ENCODE measurements around the gene GINS2. TPM values are rescaled to one million over a fixed set of nuclear protein-coding genes. Genes with fewer than 3 reads are reported as not detected.

Gene GINS2
- total RNA-seq, 1 donor from 2014 or later: 1.1 TPM

GRCh38 chr16:85674418-85674755 lies 14.4 kb downstream of the GINS2 start:
- no peak for ATAC-seq
- Histone ChIP-seq H3K4me3 (no peak overlapping the region), H3K27me3 (ENCODE audit: low read depth) (no peaks in the 10 kb centered on the region), H3K36me3 (peaks cover 71% of the 10 kb centered on the region), H3K9me3 (no peaks in the 10 kb centered on the region), H3K4me1 (peaks cover 22% of the 10 kb centered on the region), H3K27ac (peak overlapping the region; percentile 56)
- no peak for TF ChIP-seq CTCF (IDR thresholded peaks at IDR 0.05)
- intact Hi-C loops (cut with DNase I): no loop called here
- no peak for DNase-seq

- H3K27ac ChIP-seq: peak overlapping the region; percentile 56
- H3K27me3 ChIP-seq (ENCODE audit: low read depth): no peaks in the 10 kb centered on the region
- peak; percentile 92 for ATAC-seq
- H3K4me1 ChIP-seq: peaks cover 22% of the 10 kb centered on the region
- no peak for TF ChIP-seq CTCF (IDR thresholded peaks at IDR 0.05)
- intact Hi-C loops (cut with DNase I): no loop called here
- no peaks in the 10 kb centered on the region for H3K9me3 ChIP-seq
- no peak overlapping the region for H3K4me3 ChIP-seq
- peak; percentile 74 for DNase-seq
- peaks cover 74% of the 10 kb centered on the region for H3K36me3 ChIP-seq
Measured at GRCh38 chr16:85673529-85674417, 15.0 kb downstream of the GINS2 start.

GRCh38 chr16:85670840-85671239 lies 17.9 kb downstream of the GINS2 start:
- no peak for ATAC-seq
- no peaks in the 10 kb centered on the region for H3K27me3 ChIP-seq (ENCODE audit: low read depth)
- intact Hi-C loops (cut with DNase I): no loop called here
- H3K4me1 ChIP-seq: peaks cover 22% of the 10 kb centered on the region
- no peak overlapping the region for H3K27ac ChIP-seq
- peaks cover 91% of the 10 kb centered on the region for H3K36me3 ChIP-seq
- no peaks in the 10 kb centered on the region for H3K9me3 ChIP-seq
- no peak for TF ChIP-seq CTCF (IDR thresholded peaks at IDR 0.05)
- H3K4me3 ChIP-seq: no peak overlapping the region
- DNase-seq: peak; percentile 15

GRCh38 chr16:85668676-85669424 lies 19.9 kb downstream of the GINS2 start:
- TF ChIP-seq CTCF (IDR thresholded peaks at IDR 0.05): no peak
- Histone ChIP-seq H3K4me3 (no peak overlapping the region), H3K4me1 (peaks cover 6% of the 10 kb centered on the region), H3K27ac (no peak overlapping the region), H3K36me3 (peaks cover 95% of the 10 kb centered on the region), H3K9me3 (no peaks in the 10 kb centered on the region), H3K27me3 (ENCODE audit: low read depth) (no peaks in the 10 kb centered on the region)
- ATAC-seq: no peak
- DNase-seq: peak; percentile 12
- intact Hi-C loops (cut with DNase I): no loop called here

GRCh38 chr16:85667841-85668413 lies 20.8 kb downstream of the GINS2 start:
- H3K4me3 ChIP-seq: no peak overlapping the region
- DNase-seq (peak; percentile 30), ATAC-seq (no peak)
- no peak for TF ChIP-seq CTCF (IDR thresholded peaks at IDR 0.05)
- peaks cover 98% of the 10 kb centered on the region for H3K36me3 ChIP-seq
- H3K9me3 ChIP-seq: no peaks in the 10 kb centered on the region
- intact Hi-C loops (cut with DNase I): no loop called here
- no peak overlapping the region for H3K27ac ChIP-seq
- H3K4me1 ChIP-seq: no peaks in the 10 kb centered on the region
- no peaks in the 10 kb centered on the region for H3K27me3 ChIP-seq (ENCODE audit: low read depth)

Measured in lower lobe of right lung (tissue), 2 donors.